OCI-LY7 (cell line): ENCODE measurements around the gene MKRN1. TPM values are rescaled to one million over a fixed set of nuclear protein-coding genes. Genes with fewer than 3 reads are reported as not detected.

ENCODE experiments used
- BruUV-seq: library from RNA; stranded (reverse); fragments of 400-500 nt; replicated peaks from 2 replicates; lab custom pipeline; 2021; lab: Mats Ljungman, UMichigan
- CTCF ChIA-PET: fragments of 300-600 bp; sonication (Branson Sonifier 250); formaldehyde crosslinking; loops from one replicate; lab custom pipeline; 2022; ENCODE audit warnings: antibody characterized with exemption; ENCODE audit not compliant: unreplicated experiment; lab: Charles Lee
- POLR2A ChIA-PET: fragments of 300-600 bp; sonication (Branson Sonifier 250); formaldehyde crosslinking; loops from one replicate; lab custom pipeline; 2022; ENCODE audit warnings: antibody characterized with exemption; lab: Charles Lee
- DNase-seq: peaks from one replicate; pipeline ENCODE4 v3.0.0-alpha.2; 2015; ENCODE audit warnings: low spot score
- H2AFZ ChIP-seq: fragments of 200-600 bp; sonication (generic), shearing (Covaris generic); 2 replicates; pipeline ENCODE4 v1.6.1; 2014; ENCODE audit warnings: mild to moderate bottlenecking, antibody characterized with exemption, low read length, moderate library complexity
- H3K27ac ChIP-seq: fragments of 200-600 bp; sonication (generic); 2 replicates; pipeline ENCODE4 v1.5.1; 2014; ENCODE audit warnings: mixed run types, low read depth, mild to moderate bottlenecking, moderate library complexity, low read length, inconsistent platforms; ENCODE audit not compliant: poor library complexity, severe bottlenecking
- H3K36me3 ChIP-seq: fragments of 200-600 bp; sonication (generic); 2 replicates; pipeline ENCODE4 v1.6.1; 2014; ENCODE audit warnings: mild to moderate bottlenecking, antibody characterized with exemption, low read length, moderate library complexity, mixed read lengths; ENCODE audit not compliant: insufficient read depth
- H3K4me1 ChIP-seq: fragments of 200-600 bp; sonication (generic); 2 replicates; pipeline ENCODE4 v1.5.1; 2014; ENCODE audit warnings: mild to moderate bottlenecking, low read length; ENCODE audit not compliant: insufficient read depth, poor library complexity, severe bottlenecking
- H3K4me2 ChIP-seq: fragments of 200-600 bp; sonication (generic); 2 replicates; pipeline ENCODE4 v1.6.1; 2014; ENCODE audit warnings: mild to moderate bottlenecking, low read length
- H3K4me3 ChIP-seq: fragments of 200-600 bp; sonication (generic); 2 replicates; pipeline ENCODE4 v1.5.1; 2014; ENCODE audit warnings: mild to moderate bottlenecking, low read depth, low read length; ENCODE audit not compliant: poor library complexity, severe bottlenecking
- H3K79me2 ChIP-seq: fragments of 200-600 bp; sonication (generic); 2 replicates; pipeline ENCODE4 v1.6.1; 2016; ENCODE audit warnings: low read depth, mild to moderate bottlenecking, low read length, moderate library complexity, mixed read lengths; ENCODE audit not compliant: insufficient read depth
- H3K9me2 ChIP-seq: fragments of 200-600 bp; sonication (generic); 2 replicates; pipeline ENCODE4 v1.6.1; 2016; ENCODE audit warnings: mild to moderate bottlenecking, low read length, mixed read lengths; ENCODE audit not compliant: insufficient read depth
- H3K9me3 ChIP-seq: fragments of 200-600 bp; sonication (generic); 2 replicates; pipeline ENCODE4 v1.6.1; 2014; ENCODE audit warnings: mild to moderate bottlenecking, mixed run types, low read length, mixed read lengths
- H4K20me1 ChIP-seq: fragments of 200-600 bp; sonication (generic); 2 replicates; pipeline ENCODE4 v1.6.1; 2014; ENCODE audit warnings: mild to moderate bottlenecking, antibody characterized with exemption, low read length, moderate library complexity, mixed read lengths; ENCODE audit not compliant: insufficient read depth
- CTCF ChIP-seq: fragments of 200-600 bp; sonication (generic); conservative IDR thresholded peaks from 2 replicates; pipeline ENCODE4 v1.5.1; 2014; ENCODE audit warnings: mild to moderate bottlenecking, antibody characterized with exemption, low read length, moderate library complexity, mixed read lengths
- EZH2phosphoT487 ChIP-seq: fragments of 200-600 bp; sonication (generic); IDR thresholded peaks from 2 replicates; pipeline ENCODE4 v1.6.1; 2018; ENCODE audit warnings: low read depth, borderline replicate concordance, mild to moderate bottlenecking, mixed run types, antibody characterized with exemption, low read length, moderate library complexity, mixed read lengths
- intact Hi-C: fragments of 100-400 bp; cut with micrococcal nuclease; formaldehyde crosslinking; loops from one replicate; pipeline ENCODE4 v1.10.0; 2022; ENCODE audit not compliant: unreplicated experiment
- total RNA-seq, 2 experiments: library from RNA; depleted of rRNA in 1 of 2; stranded (reverse); fragments of >200 nt in 1 of 2; shearing (Covaris generic) in 1 of 2; gene quantifications; 2 replicates each; pipeline ENCODE4 v1.2.3, GENCODE V29; 2014 to 2022

Gene MKRN1
- total RNA-seq, 2 experiments from 2014 or later = 26.4 to 48.0 TPM

- H2AFZ ChIP-seq = peak overlapping the region; percentile 65
- TF ChIP-seq EZH2phosphoT487 (no peak), CTCF (no peak)
- POLR2A ChIA-PET = interaction anchor here (0.8 to 2.1 kb wide), 5 partner anchors 9 to 19 kb away, joined by 3 to 11 read pairs (median 4); no protein-coding TSS in a partner anchor
- H3K36me3 ChIP-seq = no peaks in the 10 kb centered on the region
- BruUV-seq = no TSS peak
- no peaks in the 10 kb centered on the region for H3K9me2 ChIP-seq
- peak overlapping the region; percentile 98 for H3K4me3 ChIP-seq
- H3K27ac ChIP-seq = no peak overlapping the region
- intact Hi-C loops = loop anchor here (1.0 to 5.0 kb wide), 5 partner anchors 81 to 535 kb away; partner anchors contain the start of genes ADCK2, BRAF, MRPS33 and SLC37A3
- peaks cover 24% of the 10 kb centered on the region for H3K4me1 ChIP-seq
- CTCF ChIA-PET = no interaction called here
- peak overlapping the region; percentile 76 for H3K4me2 ChIP-seq
- H4K20me1 ChIP-seq = peaks cover 11% of the 10 kb centered on the region; the same call in 1 of the 2 replicates
- peaks cover 40% of the 10 kb centered on the region for H3K79me2 ChIP-seq
- H3K9me3 ChIP-seq = no peaks in the 10 kb centered on the region
- no peak for DNase-seq
Observed at GRCh38 chr7:140479739-140480084, 407 bp upstream of the MKRN1 start.

DNA sequence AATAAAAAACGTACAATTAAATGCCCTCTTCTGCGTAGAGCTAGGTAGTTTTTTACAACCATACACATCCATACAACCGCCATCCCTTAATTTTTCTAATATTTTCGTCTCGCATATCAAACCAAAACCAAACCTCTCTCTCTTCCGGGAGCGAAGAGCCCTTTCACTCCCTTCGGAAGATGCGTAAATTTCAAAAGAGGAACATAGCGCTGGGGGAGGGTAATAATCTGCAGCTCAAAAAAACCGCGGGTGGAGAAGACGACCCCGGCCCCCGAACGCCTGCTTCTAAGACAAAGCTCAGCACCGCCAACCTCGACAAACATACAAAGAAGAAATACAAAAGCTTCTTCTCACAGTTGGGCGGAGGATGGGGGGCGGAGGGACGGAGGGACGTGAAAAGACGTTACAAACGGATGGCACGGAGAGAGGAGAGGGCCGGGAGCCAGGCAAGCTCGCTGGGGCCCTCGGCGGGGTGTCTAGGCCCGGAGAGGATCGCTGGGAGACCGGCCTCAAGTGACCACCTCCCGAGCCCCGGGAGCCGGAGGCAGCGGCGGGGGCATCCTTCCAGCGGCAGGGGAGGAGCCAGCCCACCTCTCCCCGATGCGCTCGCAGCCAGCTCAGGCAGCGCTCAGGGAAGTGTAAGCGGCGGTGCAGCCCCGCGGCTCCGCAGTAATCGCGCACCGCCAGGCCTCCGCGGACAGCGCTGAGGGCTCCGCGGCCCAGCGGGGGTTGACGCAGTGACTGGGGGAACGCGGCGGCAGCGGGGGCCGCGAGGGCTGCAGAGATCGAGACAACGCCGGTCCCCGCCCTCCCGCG lies 851 bp downstream of the MKRN1 start:
- POLR2A ChIA-PET = interaction anchor here (0.5 to 2.0 kb wide), 16 partner anchors 10 to 1383 kb away, joined by 3 to 8 read pairs (median 4); no protein-coding TSS in a partner anchor
- Histone ChIP-seq H3K36me3 (no peaks in the 10 kb centered on the region), H3K4me2 (peak overlapping the region; percentile 76), H3K9me3 (no peaks in the 10 kb centered on the region), H4K20me1 (peaks cover 11% of the 10 kb centered on the region; the same call in 1 of the 2 replicates), H3K4me1 (peaks cover 24% of the 10 kb centered on the region), H3K9me2 (no peaks in the 10 kb centered on the region), H3K4me3 (peak overlapping the region; percentile 98), H3K79me2 (peaks cover 53% of the 10 kb centered on the region), H2AFZ (peak overlapping the region; percentile 65), H3K27ac (peak overlapping the region; percentile 72)
- DNase-seq = peak; percentile 71
- intact Hi-C loops = loop anchor here (1.0 to 5.0 kb wide), 7 partner anchors 15 to 536 kb away; partner anchors contain the start of genes ADCK2, BRAF, MRPS33 and SLC37A3
- no TSS peak for BruUV-seq
- CTCF ChIA-PET = interaction anchor here (0.6 kb wide), 4 partner anchors 39 to 262 kb away, joined by 3 to 4 read pairs (median 3); no protein-coding TSS in a partner anchor
- TF ChIP-seq CTCF = no peak
- no peak for TF ChIP-seq EZH2phosphoT487
